Heart left ventricle (tissue), 16 donors: ENCODE results near the gene CDK4. TPM values are rescaled to one million over a fixed set of nuclear protein-coding genes. Genes with fewer than 3 reads are reported as not detected.
"Not testable (repeated sequence)": the region's sequence is repeated elsewhere in the genome, so short reads cannot be mapped to it uniquely, and the experiment has no call there.

Experiments
- ATAC-seq, 4 donors: fragments of 200-7000 bp; cut with Tn5 transposase; one replicate each; pipeline ENCODE4 v1.9.1; 2020 to 2022; ENCODE audit warnings: moderate library complexity in 4 of 4, mild to moderate bottlenecking in 3 of 4, moderate number of reproducible peaks in 1 of 4
- DNase-seq, 5 donors: peaks; one replicate each; pipeline ENCODE4 v3.0.0-alpha.2; 2020
- H3K27ac ChIP-seq, 12 donors: fragments of 200-600 bp; sonication (generic) in 4 of 12; one replicate each; pipeline versions ENCODE4 v1.5.0 to v1.8.0; 2016 to 2022; ENCODE audit warnings: mild to moderate bottlenecking in 2 of 12
- H3K27me3 ChIP-seq, 9 donors: fragments of 200-600 bp; sonication (generic) in 2 of 9; one replicate each; pipeline versions ENCODE4 v1.5.1 to v1.8.0; 2016 to 2022; ENCODE audit warnings: mild to moderate bottlenecking in 3 of 9
- H3K36me3 ChIP-seq, 9 donors: fragments of 200-600 bp; sonication (generic) in 2 of 9; one replicate each; pipeline versions ENCODE4 v1.5.0 to v1.8.0; 2018 to 2022; ENCODE audit warnings: mild to moderate bottlenecking in 2 of 9
- H3K4me1 ChIP-seq, 12 donors: fragments of 200-600 bp; sonication (generic) in 4 of 12; one replicate each; pipeline versions ENCODE4 v1.5.0 to v1.8.0; 2016 to 2022; ENCODE audit warnings: mild to moderate bottlenecking in 3 of 12
- H3K4me3 ChIP-seq, 12 donors: fragments of 200-600 bp; sonication (generic) in 4 of 12; one replicate each; pipeline versions ENCODE4 v1.5.0 to v1.8.0; 2017 to 2022; ENCODE audit warnings: mild to moderate bottlenecking in 9 of 12, moderate library complexity in 4 of 12
- H3K9me3 ChIP-seq, 12 donors: fragments of 200-600 bp; sonication (generic) in 4 of 12; one replicate each; pipeline versions ENCODE4 v1.5.0 to v1.8.0; 2016 to 2022; ENCODE audit warnings: mild to moderate bottlenecking in 1 of 12
- POLR2A ChIP-seq, 2 donors: fragments of 450-650 bp; IDR thresholded peaks; one replicate each; pipeline ENCODE4 v1.6.1; 2017; ENCODE audit warnings: antibody characterized with exemption in 2 of 2, mild to moderate bottlenecking in 2 of 2, moderate library complexity in 2 of 2
- WGBS, 4 donors: extraction: QIAGEN DNeasy Blood & Tissue Kit in 2 of 4; methylation state at CpG; one replicate each; pipeline versions ENCODE4 v1.1.5 to v1.1.7; 2013 to 2018; 5-methylcytosine and 5-hydroxymethylcytosine counted together
- intact Hi-C, 10 donors: fragments of 100-400 bp; cut with DNase I; formaldehyde crosslinking; loops; one replicate each; pipeline versions ENCODE4 v1.11.1 to v1.14.2; 2022
- polyA plus RNA-seq, 2 donors: library from polyadenylated mRNA; stranded (reverse); fragments of 200-250 nt; gene quantifications; one replicate each; pipeline ENCODE4 v1.2.3, GENCODE V29; 2013
- total RNA-seq, 9 donors: library from RNA; depleted of rRNA in 2 of 9; stranded (reverse); fragments of >200 nt in 2 of 9; fragmentation: NEBNext Ultra II Directional in 3 of 9; extraction: Animal tissue kit (Norgen Biotek cat#: 25700) in 3 of 9; gene quantifications; one replicate each; pipeline versions ENCODE4 v1.1.0 to v1.2.4, GENCODE V29; 2016 to 2023
- TF ChIP-seq, protein P1 (sequence below), 12 donors: fragments of 200-600 bp; sonication (generic) in 4 of 12; IDR thresholded peaks; one replicate each; pipeline versions ENCODE4 v1.5.0 to v1.8.0; 2018 to 2022; ENCODE audit warnings: antibody characterized with exemption in 12 of 12, mild to moderate bottlenecking in 5 of 12
- donor health status: ischemic (EF 13 %, LVEDD 7.1; RV severe dilation, severe dysfunction).
- donor health status: healthy with polysubstance abuse.
- donor health status: DM: no; HTN: yes; CAD: no.
- donor health status: DM: no; HTN: no; CAD: no.
- donor health status: ischemic (EF 25% LVEDD 6.9; RV normal size, moderate dysfunction).
- donor health status: ischemic (EF 25% LVEDD 5.7; RV mildly dilated, moderate dysfunction).
- donor health status: healthy.
- donor health status: DM: yes; HTN: yes; CAD: no.
- donor health status: ischemic (EF 35%, LVEDD 5.7; RV mildly dilated, moderate dysfunction).
- donor health status: nonischemic (EF 11% LVEDD 7.7; RV severe dilation, severe dysfunction).
- donor health status: DM: yes; HTN: yes; CAD: no.
- donor health status: PGD.
- donor health status: ischemic (EF 29% LVEDD 5.4; RV normal size, mild dysfunction).
- donor health status: nonischemic (EF 23%, LVEDD 6.1; RV moderate dilation, normal function).

CDK4 gene
- total and polyA plus RNA-seq, 11 donors: 23.4 to 81.9 (median 50.2) TPM

DNA sequence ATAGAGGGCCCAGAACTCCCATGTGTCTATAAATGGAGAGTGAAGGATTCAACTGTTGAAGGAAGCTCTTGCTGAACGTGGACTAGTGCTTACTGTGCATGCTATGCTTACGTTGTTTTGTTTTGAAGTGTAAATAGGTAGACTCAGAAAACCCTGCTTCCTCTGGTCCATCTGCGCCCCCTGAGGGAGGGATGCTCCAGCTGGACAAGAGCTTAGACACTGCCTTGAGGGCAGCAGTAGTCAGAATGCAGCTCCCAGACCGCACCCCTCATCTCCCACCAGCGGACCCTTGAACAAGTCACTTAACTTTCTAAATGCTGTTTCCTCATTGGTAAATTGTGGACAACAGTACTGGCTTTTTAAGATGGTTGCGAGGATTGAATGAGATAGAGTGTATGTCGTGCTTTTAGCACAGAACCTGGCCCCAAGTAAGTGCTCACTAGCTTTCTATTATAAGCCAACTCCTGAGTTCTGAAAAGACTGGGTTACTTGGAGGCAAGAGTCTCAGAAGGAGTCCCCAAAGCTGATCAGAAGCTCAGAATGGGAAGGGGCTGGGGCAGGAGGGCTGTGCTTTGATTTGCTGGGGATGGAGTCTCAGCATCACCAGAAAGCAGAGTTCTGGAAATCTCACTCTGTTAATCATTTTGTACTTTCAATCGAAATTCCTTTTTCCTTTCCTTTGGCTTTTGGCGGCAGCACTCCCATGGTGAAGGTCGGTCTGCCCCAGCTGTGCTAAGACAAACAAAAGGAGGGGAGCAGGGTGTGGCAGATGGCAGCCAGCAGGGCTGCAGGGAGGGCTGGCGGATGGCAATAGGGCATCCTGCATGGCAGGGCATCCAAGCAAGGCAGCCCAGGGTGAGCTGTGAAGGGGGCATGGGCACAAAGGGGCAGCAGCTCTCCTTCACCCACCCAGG is 29.1 kb downstream of the CDK4 start:
- 56 to 66% (median 61%) methylated on average over 11 of the region's 11 CpGs for WGBS, 4 donors
- peaks cover 0 to 20% (median 0%) of the 10 kb centered on the region in 9 donors for H3K27me3 ChIP-seq
- H3K36me3 ChIP-seq: peaks cover 0 to 61% (median 40%) of the 10 kb centered on the region in 9 donors
- peak in 1 of 5 donors; percentile 4 for DNase-seq
- peaks cover 0 to 28% (median 9%) of the 10 kb centered on the region in 12 donors for H3K4me1 ChIP-seq
- intact Hi-C loops: no loop called here
- TF ChIP-seq, protein P1, sequence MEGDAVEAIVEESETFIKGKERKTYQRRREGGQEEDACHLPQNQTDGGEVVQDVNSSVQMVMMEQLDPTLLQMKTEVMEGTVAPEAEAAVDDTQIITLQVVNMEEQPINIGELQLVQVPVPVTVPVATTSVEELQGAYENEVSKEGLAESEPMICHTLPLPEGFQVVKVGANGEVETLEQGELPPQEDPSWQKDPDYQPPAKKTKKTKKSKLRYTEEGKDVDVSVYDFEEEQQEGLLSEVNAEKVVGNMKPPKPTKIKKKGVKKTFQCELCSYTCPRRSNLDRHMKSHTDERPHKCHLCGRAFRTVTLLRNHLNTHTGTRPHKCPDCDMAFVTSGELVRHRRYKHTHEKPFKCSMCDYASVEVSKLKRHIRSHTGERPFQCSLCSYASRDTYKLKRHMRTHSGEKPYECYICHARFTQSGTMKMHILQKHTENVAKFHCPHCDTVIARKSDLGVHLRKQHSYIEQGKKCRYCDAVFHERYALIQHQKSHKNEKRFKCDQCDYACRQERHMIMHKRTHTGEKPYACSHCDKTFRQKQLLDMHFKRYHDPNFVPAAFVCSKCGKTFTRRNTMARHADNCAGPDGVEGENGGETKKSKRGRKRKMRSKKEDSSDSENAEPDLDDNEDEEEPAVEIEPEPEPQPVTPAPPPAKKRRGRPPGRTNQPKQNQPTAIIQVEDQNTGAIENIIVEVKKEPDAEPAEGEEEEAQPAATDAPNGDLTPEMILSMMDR (IDR thresholded peaks at IDR 0.05): no peak
- no peak for TF ChIP-seq POLR2A (IDR thresholded peaks at IDR 0.05)
- no peaks in the 10 kb centered on the region for H3K9me3 ChIP-seq
- no peak for ATAC-seq
- H3K4me3 ChIP-seq: no peak overlapping the region
- no peak overlapping the region for H3K27ac ChIP-seq

DNA sequence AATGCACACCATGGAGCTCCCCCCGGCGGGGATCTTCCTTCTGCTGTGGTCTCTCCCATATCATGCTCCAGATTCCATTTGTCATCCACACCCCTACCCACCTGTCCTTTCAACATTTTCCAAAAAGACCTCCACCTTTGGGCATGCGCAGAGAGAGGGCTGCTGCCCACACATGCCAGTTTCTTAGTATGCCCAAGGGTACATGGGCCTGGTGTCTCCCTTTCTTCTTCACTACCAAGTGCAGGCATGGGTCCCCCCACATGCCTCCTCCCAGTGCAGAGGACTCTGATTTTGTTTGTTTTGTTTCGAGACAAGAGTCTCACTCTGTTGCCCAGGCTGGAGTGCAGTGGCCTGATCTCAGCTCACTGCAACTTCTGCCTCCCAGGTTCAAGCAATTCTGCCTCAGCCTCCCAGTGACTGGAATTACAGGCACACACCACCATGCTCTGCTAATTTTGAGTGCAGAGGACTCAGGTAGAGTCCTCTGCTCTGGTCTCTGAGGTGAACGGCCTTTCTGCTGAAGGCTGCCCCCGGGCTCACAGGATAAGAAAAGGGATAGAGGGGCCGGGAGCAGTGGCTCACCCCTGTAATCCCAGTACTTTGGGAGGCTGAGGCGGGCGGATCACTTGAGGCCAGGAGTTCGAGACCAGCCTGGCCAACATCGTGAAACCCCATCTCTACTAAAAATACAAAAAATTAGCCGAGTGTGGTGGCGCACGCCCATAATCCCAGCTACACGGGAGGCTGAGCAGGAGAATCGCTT is 30.1 kb downstream of the CDK4 start:
- H3K4me1 ChIP-seq: peaks cover 0 to 18% (median 5%) of the 10 kb centered on the region in 12 donors
- peak in 1 of 5 donors; percentile 6 for DNase-seq
- H3K4me3 ChIP-seq, ATAC-seq, H3K27ac ChIP-seq, intact Hi-C loops, H3K9me3 ChIP-seq: not testable (repeated sequence)
- WGBS, 4 donors: 91 to 94% (median 92%) methylated on average over 16 of the region's 16 CpGs
- H3K27me3 ChIP-seq: peaks cover 0 to 20% (median 0%) of the 10 kb centered on the region in 9 donors
- H3K36me3 ChIP-seq: peaks cover 0 to 61% (median 49%) of the 10 kb centered on the region in 9 donors

DNA sequence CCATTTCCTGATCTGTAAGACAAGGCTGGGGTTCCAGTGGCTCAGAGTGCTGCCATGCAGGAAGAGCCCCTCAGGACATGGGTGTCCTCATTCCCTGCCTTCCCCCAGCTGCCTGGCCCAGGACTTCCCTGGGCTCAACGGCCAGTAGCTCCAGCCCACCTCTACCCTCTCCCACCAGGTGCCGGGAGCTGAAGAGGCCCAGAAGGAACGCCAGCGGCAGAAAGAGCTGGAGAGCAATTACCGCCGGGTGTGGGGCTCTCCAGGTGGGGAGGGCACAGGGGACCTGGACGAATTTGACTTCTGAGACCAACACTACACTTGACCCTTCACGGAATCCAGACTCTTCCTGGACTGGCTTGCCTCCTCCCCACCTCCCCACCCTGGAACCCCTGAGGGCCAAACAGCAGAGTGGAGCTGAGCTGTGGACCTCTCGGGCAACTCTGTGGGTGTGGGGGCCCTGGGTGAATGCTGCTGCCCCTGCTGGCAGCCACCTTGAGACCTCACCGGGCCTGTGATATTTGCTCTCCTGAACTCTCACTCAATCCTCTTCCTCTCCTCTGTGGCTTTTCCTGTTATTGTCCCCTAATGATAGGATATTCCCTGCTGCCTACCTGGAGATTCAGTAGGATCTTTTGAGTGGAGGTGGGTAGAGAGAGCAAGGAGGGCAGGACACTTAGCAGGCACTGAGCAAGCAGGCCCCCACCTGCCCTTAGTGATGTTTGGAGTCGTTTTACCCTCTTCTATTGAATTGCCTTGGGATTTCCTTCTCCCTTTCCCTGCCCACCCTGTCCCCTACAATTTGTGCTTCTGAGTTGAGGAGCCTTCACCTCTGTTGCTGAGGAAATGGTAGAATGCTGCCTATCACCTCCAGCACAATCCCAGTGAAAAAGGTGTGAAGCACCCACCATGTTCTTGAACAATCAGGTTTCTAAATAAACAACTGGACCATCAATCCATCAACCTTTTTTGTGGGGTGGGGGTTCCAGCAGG is 31.2 kb downstream of the CDK4 start:
- TF ChIP-seq, protein P1 (IDR thresholded peaks at IDR 0.05): no peak
- TF ChIP-seq POLR2A (IDR thresholded peaks at IDR 0.05): no peak
- Histone ChIP-seq H3K4me3 (no peak overlapping the region), H3K27ac (no peak overlapping the region), H3K36me3 (peaks cover 0 to 63% (median 61%) of the 10 kb centered on the region in 9 donors), H3K4me1 (peaks cover 0 to 7% (median under 1%) of the 10 kb centered on the region in 12 donors), H3K27me3 (peaks cover 0 to 15% (median 0%) of the 10 kb centered on the region in 9 donors), H3K9me3 (no peaks in the 10 kb centered on the region)
- peak in 1 of 5 donors; percentile 3 for DNase-seq
- intact Hi-C loops: no loop called here
- WGBS, 4 donors: 83 to 85% (median 84%) methylated on average over 11 of the region's 11 CpGs
- no peak for ATAC-seq
